SK-N-SH treated with all-trans-retinoic acid at 6 μM for 48 hours (cell line): ENCODE data around the gene SNED1.

Experiments used
- ATAC-seq: fragments of 200-7000 bp; cut with Tn5 transposase; 3 replicates; pipeline ENCODE4 v1.9.1; 2020; ENCODE audit warnings: mild to moderate bottlenecking, moderate library complexity
- ARNTL ChIP-seq: fragments of 450-650 bp; formaldehyde crosslinking; IDR thresholded peaks from 2 replicates; pipeline ENCODE4 v1.5.0; 2020; ENCODE audit warnings: low read depth, mild to moderate bottlenecking, moderate library complexity, borderline replicate concordance
- BACH2 ChIP-seq: fragments of 250-450 bp; sonication (Bioruptor Pico); IDR thresholded peaks from 2 replicates; pipeline ENCODE4 v1.9.0; 2021; ENCODE audit warnings: mild to moderate bottlenecking, borderline replicate concordance
- CREB5 ChIP-seq: fragments of 250-450 bp; sonication (Bioruptor Pico); IDR thresholded peaks from 2 replicates; pipeline ENCODE4 v1.5.1; 2020; ENCODE audit warnings: low read depth, mild to moderate bottlenecking, moderate library complexity
- ESRRG ChIP-seq: fragments of 250-450 bp; sonication (Bioruptor Pico); IDR thresholded peaks from 2 replicates; pipeline ENCODE4 v1.6.1; 2021; ENCODE audit warnings: mild to moderate bottlenecking
- GLIS3 ChIP-seq: fragments of 250-450 bp; sonication (Bioruptor Pico); IDR thresholded peaks from 2 replicates; pipeline ENCODE4 v1.5.0; 2020; ENCODE audit warnings: mild to moderate bottlenecking, moderate library complexity
- ISL1 ChIP-seq: fragments of 250-450 bp; sonication (Bioruptor Pico); IDR thresholded peaks from 2 replicates; pipeline ENCODE4 v2.1.2; 2022; ENCODE audit warnings: mild to moderate bottlenecking, moderate library complexity
- OSR1 ChIP-seq: fragments of 250-450 bp; sonication (Bioruptor Pico); IDR thresholded peaks from 2 replicates; pipeline ENCODE4 v1.8.0; 2022; ENCODE audit warnings: moderate library complexity, mild to moderate bottlenecking, inconsistent platforms
- POU6F1 ChIP-seq: fragments of 250-450 bp; sonication (Bioruptor Pico); IDR thresholded peaks from 2 replicates; pipeline ENCODE4 v1.8.0; 2021; ENCODE audit warnings: low read depth, mild to moderate bottlenecking, moderate library complexity, borderline replicate concordance
- PPARA ChIP-seq: fragments of 250-450 bp; sonication (Bioruptor Pico); IDR thresholded peaks from 2 replicates; pipeline ENCODE4 v1.5.0; 2020; ENCODE audit warnings: mild to moderate bottlenecking, borderline replicate concordance
- RARB ChIP-seq: fragments of 250-450 bp; sonication (Bioruptor Pico); IDR thresholded peaks from 2 replicates; pipeline ENCODE4 v1.8.0; 2021; ENCODE audit warnings: mild to moderate bottlenecking, moderate library complexity
- SNAI2 ChIP-seq: fragments of 250-450 bp; sonication (Bioruptor Pico); IDR thresholded peaks from 2 replicates; pipeline ENCODE4 v1.5.0; 2020; ENCODE audit warnings: mild to moderate bottlenecking, moderate library complexity
- TCF4 ChIP-seq: fragments of 250-450 bp; sonication (Bioruptor Pico); IDR thresholded peaks from 2 replicates; pipeline ENCODE4 v1.8.0; 2021; ENCODE audit warnings: mild to moderate bottlenecking, moderate library complexity, borderline replicate concordance
- TOX ChIP-seq: fragments of 250-450 bp; sonication (Bioruptor Pico); IDR thresholded peaks from 2 replicates; pipeline ENCODE4 v1.8.0; 2021; ENCODE audit warnings: mild to moderate bottlenecking, moderate library complexity, borderline replicate concordance
- TSHZ2 ChIP-seq: fragments of 250-450 bp; sonication (Bioruptor Pico); IDR thresholded peaks from 2 replicates; pipeline ENCODE4 v1.5.0; 2020; ENCODE audit warnings: mild to moderate bottlenecking, moderate library complexity
- ZC3H10 ChIP-seq: fragments of 250-450 bp; sonication (Bioruptor Pico); IDR thresholded peaks from 2 replicates; pipeline ENCODE4 v1.5.1; 2021; ENCODE audit warnings: mild to moderate bottlenecking, moderate library complexity
- ZFP3 ChIP-seq: fragments of 250-450 bp; sonication (Bioruptor Pico); IDR thresholded peaks from 2 replicates; pipeline ENCODE4 v1.5.0; 2020; ENCODE audit warnings: mild to moderate bottlenecking, moderate library complexity
- ZFP30 ChIP-seq: fragments of 450-650 bp; formaldehyde crosslinking; IDR thresholded peaks from 2 replicates; pipeline ENCODE4 v1.5.0; 2022; ENCODE audit warnings: mild to moderate bottlenecking, moderate library complexity
- ZNF565 ChIP-seq: fragments of 450-650 bp; formaldehyde crosslinking; conservative IDR thresholded peaks from 2 replicates; pipeline ENCODE4 v1.5.0; 2020; ENCODE audit warnings: low read depth, mild to moderate bottlenecking, moderate library complexity
- ZNF70 ChIP-seq: fragments of 450-650 bp; formaldehyde crosslinking; IDR thresholded peaks from 2 replicates; pipeline ENCODE4 v1.5.0; 2020; ENCODE audit warnings: mild to moderate bottlenecking, moderate library complexity
- ZNF8 ChIP-seq: fragments of 450-650 bp; formaldehyde crosslinking; IDR thresholded peaks from 2 replicates; pipeline ENCODE4 v1.5.0; 2020; ENCODE audit warnings: mild to moderate bottlenecking, moderate library complexity
- TF ChIP-seq, protein P1 (sequence below): fragments of 250-450 bp; sonication (Bioruptor Pico); IDR thresholded peaks from 2 replicates; pipeline ENCODE4 v1.5.1; 2021; ENCODE audit warnings: mild to moderate bottlenecking, moderate library complexity
- TF ChIP-seq, protein P2 (sequence below): fragments of 250-450 bp; sonication (Bioruptor Pico); IDR thresholded peaks from 2 replicates; pipeline ENCODE4 v1.8.0; 2020; ENCODE audit warnings: mild to moderate bottlenecking, moderate library complexity, borderline replicate concordance

Gene SNED1

DNA sequence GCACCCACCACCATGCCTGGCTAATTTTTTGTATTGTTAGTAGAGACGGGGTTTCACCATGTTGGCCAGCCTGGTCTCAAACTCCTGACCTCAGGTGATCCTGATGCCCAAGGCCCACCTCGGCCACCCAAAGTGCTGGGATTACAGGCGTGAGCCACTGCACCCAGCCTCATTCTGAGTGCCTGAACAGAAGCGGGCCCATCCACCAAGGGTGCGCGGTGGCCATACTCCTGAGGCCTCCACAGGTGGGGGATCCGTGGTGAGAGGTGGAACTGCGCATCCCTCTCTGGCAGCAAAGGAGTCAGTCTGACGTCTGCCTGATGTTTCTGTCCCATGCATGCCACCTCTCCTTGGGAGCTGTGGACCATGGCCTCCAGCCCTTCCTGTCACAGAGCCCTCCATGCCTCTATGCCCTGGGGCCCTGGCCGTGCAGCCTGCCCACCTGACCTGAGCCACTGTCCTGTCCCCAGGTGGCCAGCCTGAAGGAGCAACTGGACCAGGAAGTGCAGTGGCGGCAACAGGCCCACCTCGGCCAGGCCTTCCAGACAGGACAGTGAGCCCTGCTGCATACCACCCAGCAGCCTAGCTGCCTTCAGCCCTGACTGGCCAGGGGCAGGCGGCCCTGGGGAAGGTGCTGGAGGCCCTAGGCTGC lies 7.6 kb upstream of the SNED1 start:
- no peak for TF ChIP-seq OSR1 (CRISPR knock-in tag)
- TF ChIP-seq RARB (CRISPR knock-in tag) = no peak
- no peak for TF ChIP-seq ZFP30 (CRISPR knock-in tag)
- TF ChIP-seq PPARA (CRISPR knock-in tag) = no peak
- TF ChIP-seq TCF4 (CRISPR knock-in tag) = no peak
- ATAC-seq = no peak

DNA sequence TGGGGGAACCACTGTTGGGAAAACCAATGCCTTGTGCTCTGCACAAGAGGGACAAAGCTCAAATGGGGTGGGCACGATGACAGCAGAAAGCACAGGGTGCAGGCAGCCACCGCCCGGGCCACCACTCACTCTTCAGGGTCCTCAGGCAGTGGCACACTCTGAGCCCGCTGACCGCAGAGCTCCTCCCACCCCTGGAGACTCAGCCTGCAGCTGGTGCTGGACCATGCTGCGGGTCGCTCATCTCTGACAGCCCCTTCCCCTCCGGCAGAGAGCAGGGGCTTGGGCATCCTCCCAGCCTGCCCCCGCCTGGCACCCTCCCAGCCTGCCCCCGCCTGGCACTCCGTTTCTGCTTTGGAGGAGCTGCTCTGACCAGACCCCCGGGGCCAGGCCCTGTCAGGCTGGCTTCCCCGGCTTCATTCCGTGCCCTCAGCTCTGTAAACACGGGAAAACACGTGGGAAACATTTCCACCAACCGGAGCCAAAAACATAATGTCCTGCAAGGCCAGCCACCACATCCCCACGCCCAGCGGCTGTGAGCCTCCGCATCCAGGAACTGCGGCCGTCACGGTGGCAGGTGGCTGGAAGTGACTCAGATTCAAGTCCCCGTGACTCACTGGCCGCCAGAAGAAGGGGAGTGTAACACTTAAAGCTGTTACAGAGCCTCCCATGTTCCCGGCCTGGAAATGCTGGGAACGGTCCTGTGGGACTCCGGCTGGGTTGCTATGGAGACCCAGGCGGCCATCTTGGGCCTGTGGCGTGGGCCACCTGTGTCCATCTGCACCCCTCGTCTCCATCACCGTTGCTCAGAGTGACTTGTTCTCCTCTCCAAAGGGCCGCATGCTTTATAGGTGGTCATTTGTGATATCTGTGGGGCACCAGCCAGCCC lies 6.8 kb upstream of the SNED1 start:
- TF ChIP-seq ZNF565 (no peak), POU6F1 (CRISPR knock-in tag) (no peak), TOX (CRISPR knock-in tag) (no peak), ZC3H10 (no peak), ZNF70 (no peak), CREB5 (no peak), OSR1 (CRISPR knock-in tag) (no peak), TSHZ2 (CRISPR knock-in tag) (no peak), RARB (CRISPR knock-in tag) (no peak), PPARA (CRISPR knock-in tag) (no peak), ZNF8 (CRISPR knock-in tag) (no peak), GLIS3 (no peak), ESRRG (CRISPR knock-in tag) (no peak), ZFP3 (CRISPR knock-in tag) (no peak)
- TF ChIP-seq, protein P1, sequence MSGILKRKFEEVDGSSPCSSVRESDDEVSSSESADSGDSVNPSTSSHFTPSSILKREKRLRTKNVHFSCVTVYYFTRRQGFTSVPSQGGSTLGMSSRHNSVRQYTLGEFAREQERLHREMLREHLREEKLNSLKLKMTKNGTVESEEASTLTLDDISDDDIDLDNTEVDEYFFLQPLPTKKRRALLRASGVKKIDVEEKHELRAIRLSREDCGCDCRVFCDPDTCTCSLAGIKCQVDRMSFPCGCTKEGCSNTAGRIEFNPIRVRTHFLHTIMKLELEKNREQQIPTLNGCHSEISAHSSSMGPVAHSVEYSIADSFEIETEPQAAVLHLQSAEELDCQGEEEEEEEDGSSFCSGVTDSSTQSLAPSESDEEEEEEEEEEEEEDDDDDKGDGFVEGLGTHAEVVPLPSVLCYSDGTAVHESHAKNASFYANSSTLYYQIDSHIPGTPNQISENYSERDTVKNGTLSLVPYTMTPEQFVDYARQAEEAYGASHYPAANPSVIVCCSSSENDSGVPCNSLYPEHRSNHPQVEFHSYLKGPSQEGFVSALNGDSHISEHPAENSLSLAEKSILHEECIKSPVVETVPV = no peak
- TF ChIP-seq, protein P2, sequence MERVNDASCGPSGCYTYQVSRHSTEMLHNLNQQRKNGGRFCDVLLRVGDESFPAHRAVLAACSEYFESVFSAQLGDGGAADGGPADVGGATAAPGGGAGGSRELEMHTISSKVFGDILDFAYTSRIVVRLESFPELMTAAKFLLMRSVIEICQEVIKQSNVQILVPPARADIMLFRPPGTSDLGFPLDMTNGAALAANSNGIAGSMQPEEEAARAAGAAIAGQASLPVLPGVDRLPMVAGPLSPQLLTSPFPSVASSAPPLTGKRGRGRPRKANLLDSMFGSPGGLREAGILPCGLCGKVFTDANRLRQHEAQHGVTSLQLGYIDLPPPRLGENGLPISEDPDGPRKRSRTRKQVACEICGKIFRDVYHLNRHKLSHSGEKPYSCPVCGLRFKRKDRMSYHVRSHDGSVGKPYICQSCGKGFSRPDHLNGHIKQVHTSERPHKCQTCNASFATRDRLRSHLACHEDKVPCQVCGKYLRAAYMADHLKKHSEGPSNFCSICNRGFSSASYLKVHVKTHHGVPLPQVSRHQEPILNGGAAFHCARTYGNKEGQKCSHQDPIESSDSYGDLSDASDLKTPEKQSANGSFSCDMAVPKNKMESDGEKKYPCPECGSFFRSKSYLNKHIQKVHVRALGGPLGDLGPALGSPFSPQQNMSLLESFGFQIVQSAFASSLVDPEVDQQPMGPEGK (CRISPR knock-in tag) = no peak
- TF ChIP-seq, all 23 proteins: peak for 0
- peak; percentile 52 for ATAC-seq

GRCh38 chr2:240992572-240993291 lies 5.7 kb upstream of the SNED1 start:
- ATAC-seq = no peak
- no peak for TF ChIP-seq BACH2 (CRISPR knock-in tag)
- TF ChIP-seq SNAI2 (CRISPR knock-in tag) = no peak
- no peak for TF ChIP-seq ARNTL (CRISPR knock-in tag)
- no peak for TF ChIP-seq RARB (CRISPR knock-in tag)
- no peak for TF ChIP-seq TOX (CRISPR knock-in tag)
- TF ChIP-seq ISL1 = no peak
- TF ChIP-seq ZNF565 = no peak
- no peak for TF ChIP-seq ZNF70
- TF ChIP-seq ZNF8 (CRISPR knock-in tag) = no peak
- TF ChIP-seq TCF4 (CRISPR knock-in tag) = no peak
- no peak for TF ChIP-seq OSR1 (CRISPR knock-in tag)
- TF ChIP-seq ESRRG (CRISPR knock-in tag) = no peak
- no peak for TF ChIP-seq ZFP3 (CRISPR knock-in tag)
- TF ChIP-seq TSHZ2 (CRISPR knock-in tag) = no peak
